Neural progenitor cell (in vitro differentiated cells): ENCODE data around the gene NDST1.

Experiments used
- CTCF ChIP-seq: fragments of 200-600 bp; sonication (generic); IDR thresholded peaks from 2 replicates; pipeline ENCODE4 v1.5.1; 2017; ENCODE audit warnings: antibody characterized with exemption, mild to moderate bottlenecking
- EZH2 ChIP-seq: fragments of 200-600 bp; sonication (generic); IDR thresholded peaks from 2 replicates; pipeline ENCODE4 v1.6.1; 2017; ENCODE audit warnings: antibody characterized with exemption, mild to moderate bottlenecking, moderate library complexity

- no peak for TF ChIP-seq CTCF
- TF ChIP-seq EZH2 = no peak
Measured at GRCh38 chr5:150579462-150580400, 71.8 kb downstream of the NDST1 start.
